Measurements from ENCODE around the gene RAB8B.
A peak's percentile ranks its signal among the peaks of the same experiment; 100 is the strongest.

RAB8B gene

DNA sequence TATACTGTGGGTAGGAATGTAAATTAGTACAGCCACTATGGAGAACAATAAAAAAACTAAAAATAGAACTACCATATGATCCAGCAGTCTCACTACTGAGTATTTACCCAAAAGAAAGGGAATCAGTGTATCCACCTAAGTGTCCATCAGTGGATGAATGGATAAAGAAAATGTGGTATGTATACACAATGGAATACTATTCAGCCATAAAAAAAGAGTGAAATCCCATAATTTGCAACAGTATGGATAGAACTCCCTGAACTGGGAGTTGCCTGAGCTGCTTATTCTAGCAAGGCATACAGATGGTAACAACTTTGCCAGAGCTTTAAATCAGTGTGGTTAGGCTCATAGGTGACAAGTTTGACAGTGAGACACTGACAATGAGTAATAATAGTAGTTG is 71.9 kb downstream of the RAB8B start:
- TF ChIP-seq, protein P1, sequence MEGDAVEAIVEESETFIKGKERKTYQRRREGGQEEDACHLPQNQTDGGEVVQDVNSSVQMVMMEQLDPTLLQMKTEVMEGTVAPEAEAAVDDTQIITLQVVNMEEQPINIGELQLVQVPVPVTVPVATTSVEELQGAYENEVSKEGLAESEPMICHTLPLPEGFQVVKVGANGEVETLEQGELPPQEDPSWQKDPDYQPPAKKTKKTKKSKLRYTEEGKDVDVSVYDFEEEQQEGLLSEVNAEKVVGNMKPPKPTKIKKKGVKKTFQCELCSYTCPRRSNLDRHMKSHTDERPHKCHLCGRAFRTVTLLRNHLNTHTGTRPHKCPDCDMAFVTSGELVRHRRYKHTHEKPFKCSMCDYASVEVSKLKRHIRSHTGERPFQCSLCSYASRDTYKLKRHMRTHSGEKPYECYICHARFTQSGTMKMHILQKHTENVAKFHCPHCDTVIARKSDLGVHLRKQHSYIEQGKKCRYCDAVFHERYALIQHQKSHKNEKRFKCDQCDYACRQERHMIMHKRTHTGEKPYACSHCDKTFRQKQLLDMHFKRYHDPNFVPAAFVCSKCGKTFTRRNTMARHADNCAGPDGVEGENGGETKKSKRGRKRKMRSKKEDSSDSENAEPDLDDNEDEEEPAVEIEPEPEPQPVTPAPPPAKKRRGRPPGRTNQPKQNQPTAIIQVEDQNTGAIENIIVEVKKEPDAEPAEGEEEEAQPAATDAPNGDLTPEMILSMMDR (IDR thresholded peaks at IDR 0.05; ENCODE audit: extremely low read depth, missing control alignments), result no peak
- no peak for DNase-seq (ENCODE audit: low spot score)

DNA sequence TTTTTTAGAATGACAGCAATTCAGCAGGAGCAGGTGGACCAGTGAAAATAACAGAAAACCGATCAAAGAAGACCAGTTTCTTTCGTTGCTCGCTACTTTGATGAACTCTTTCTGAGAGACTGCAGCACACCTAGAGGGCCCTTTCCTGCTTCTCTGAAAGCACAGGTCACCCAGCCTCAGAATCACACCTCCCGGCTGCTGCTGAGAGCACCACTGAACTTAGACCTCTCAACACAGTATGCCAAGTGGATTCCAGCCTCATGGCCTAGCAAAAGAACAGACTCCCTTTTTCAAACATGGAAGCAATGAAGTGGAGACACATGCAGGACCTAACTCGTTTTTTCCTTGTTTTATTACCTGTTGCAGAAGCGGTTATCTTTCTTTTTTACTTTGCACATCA is 74.1 kb downstream of the RAB8B start:
- no peak for DNase-seq (ENCODE audit: low spot score)
- TF ChIP-seq, protein P1 (IDR thresholded peaks at IDR 0.05; ENCODE audit: extremely low read depth, missing control alignments), result no peak

DNA sequence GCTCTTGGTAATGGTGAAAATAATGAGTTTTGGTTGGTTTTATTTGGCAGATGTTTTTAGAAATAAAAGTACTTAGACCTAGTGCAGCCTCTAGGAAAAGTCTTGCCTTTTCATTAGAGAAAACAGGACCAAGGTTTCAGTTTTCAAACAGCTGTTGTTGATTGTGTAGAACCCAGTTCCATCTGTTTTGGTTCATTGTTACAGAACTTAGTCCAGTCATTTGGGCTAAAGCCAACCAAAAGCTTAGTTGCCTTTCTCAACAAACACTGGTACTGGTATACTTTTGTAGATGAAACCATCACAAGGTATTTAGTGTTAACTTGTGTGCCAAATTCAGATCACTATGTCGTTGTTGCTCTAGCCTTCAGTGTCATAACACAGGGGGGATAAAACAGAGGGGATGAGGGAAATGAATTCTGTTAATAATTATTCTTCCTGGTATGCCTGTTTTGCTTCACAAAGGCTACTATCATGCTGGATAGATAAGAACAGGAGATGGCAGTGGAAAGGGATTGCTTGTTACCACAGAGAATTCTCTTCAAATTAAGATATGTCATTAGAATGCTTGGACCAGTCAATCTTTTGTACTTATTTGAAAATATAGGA is 75.4 kb downstream of the RAB8B start:
- DNase-seq (ENCODE audit: low spot score), result no peak

DNA sequence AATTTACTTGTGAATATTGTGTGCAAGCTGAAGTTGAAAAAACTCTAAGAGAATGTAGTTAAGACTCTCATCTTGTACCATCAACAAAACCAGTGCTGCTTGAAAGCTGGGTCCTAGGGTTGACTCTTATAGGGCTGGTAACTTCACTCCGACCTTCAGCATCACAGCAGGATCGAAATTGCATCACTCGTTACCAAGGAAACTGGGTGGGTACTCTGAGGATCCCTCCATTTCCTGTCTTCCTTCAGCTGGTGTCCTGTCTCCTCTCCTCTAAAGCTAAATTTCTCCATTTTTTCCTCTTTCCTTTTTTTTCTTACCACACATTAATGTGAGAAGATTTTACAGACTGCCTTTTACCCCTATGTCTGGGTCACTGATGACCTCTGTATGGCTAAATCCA is 85.0 kb downstream of the RAB8B start:
- TF ChIP-seq, protein P1 (IDR thresholded peaks at IDR 0.05; ENCODE audit: extremely low read depth, missing control alignments), result no peak
- DNase-seq (ENCODE audit: low spot score), result no peak

More for the DNA sequence above, 75.4 kb downstream of the RAB8B start:
- TF ChIP-seq, protein P1 (IDR thresholded peaks at IDR 0.05; ENCODE audit: extremely low read depth, missing control alignments), result no peak

DNA sequence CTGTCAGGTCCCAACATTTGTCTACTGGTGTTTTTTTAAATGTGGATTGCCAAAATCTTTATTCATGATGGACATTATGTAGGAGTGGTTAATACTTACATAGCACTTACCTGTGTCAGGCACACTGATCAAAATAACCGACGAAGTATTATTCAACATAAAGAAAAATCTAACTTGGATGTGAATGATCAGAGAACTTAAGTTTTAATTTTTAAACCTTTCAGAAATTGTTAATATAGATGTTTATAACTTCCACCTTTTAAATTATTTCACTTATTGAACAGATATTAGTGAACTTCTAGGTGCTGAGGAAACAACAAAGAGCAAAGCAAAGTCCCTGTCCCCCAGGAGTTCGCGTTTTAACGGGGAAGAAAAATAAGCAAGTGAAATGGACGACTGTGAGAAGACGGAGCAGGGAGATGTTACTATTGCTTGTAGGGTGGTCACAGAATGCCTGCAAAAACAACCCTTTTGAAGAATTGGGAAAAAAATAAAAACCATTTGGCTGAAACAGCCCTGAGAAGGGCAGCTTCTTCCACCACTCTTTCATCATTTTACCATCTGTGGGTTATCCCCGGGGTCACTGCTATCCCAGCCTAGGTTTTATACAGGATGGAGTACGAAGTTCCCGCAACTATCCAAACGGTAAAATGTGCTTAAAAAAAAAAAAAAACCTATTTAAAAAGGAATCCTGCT is 87.1 kb downstream of the RAB8B start:
- TF ChIP-seq, protein P1 (IDR thresholded peaks at IDR 0.05; ENCODE audit: extremely low read depth, missing control alignments), result no peak
- DNase-seq (ENCODE audit: low spot score), result no peak

DNA sequence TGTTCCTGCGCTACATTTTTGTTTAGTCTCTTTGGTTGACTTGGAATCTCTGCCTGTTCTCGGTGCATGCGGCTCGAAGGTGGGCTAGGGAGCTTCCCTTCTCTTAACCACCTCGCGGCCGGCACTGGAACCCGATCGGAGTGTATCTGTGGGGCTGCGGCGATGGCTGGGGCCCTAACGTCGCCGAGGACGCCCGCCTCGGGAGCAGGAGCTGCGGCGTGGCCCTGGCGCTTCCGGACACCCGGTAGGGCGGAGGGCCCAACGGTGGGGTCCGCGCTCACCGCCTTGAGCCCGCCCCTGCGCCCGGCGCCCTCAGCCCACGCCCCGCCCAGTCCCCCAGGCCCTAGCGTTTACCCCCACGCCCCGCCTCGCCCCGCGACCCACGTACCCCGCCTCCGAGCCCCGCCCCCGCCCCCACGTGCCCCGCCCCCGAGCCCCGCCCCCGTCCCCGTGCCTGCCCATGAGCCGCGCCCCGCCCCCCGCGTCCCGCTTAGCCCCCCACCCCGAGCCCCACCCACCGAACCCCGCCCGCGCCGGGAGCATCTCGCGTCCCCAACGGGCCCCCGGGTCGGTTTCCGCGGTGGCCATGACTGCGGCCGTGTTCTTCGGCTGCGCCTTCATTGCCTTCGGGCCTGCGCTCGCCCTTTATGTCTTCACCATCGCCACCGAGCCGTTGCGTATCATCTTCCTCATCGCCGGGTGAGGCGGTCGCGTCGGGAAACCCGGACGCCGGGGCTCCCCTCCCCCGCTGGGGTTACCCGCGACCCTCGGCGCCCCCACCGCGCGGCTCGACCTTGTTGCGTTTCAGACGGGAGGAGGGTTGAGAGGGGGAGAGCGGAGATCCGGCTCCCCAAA is 87.9 kb downstream of the RAB8B start, which contains the start of gene APH1B:
TSS of gene APH1B (plus strand) at position 568 of the 855 bp plus-strand sequence. CDS start at position 587, 19 bp downstream.
- TF ChIP-seq, protein P1 (IDR thresholded peaks at IDR 0.05; ENCODE audit: extremely low read depth, missing control alignments), result no peak
- DNase-seq (ENCODE audit: low spot score), result peak; percentile 94
